Loucy (cell line): ENCODE data around the gene ALK.

Experiments
- EZH2phosphoT487 ChIP-seq: fragments of 200-600 bp; IDR thresholded peaks from 2 replicates; pipeline ENCODE4 v1.6.1; 2018; ENCODE audit warnings: antibody characterized with exemption, mild to moderate bottlenecking, moderate library complexity, borderline replicate concordance
- TF ChIP-seq, protein P1 (sequence below): fragments of 200-600 bp; sonication (generic); conservative IDR thresholded peaks from 2 replicates; pipeline ENCODE4 v1.5.1; 2014; ENCODE audit warnings: mild to moderate bottlenecking, antibody characterized with exemption, low read length

DNA sequence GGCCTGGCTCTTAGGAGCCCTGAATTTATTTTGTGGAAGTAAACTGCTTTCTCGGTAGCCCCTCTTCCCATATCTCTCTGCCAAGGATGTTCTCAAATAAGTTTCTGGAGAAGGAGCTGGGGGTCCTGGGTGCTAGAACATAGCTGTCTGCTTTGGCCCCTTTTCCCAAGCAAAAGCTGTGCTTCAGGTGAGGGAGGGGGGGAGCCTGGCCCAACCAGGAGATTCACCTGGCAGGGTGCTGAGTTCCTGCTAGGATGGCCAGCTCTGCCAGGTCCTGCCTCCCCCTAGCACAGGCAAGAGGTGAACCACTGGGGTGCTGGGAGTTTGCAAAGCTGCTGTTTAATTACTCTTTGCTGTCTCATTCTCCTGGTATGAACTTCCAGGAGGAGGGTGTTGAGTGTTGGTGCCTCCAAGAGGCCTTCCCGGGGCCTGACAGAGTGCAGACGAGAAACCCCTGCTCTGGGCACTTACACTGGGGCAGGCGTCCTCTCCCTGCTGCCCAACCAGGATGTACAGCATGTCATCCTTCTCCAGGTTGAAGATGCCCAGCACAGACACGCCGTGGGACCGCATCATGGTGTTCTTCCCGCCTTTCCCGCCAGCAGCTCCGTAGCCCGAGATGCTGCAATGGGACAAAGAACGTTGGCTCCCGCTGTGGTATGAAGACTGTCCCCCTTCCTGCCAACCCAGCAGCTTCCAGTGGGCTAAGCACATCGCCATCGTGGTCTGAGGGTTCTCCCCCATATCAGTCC lies 682.0 kb downstream of the ALK start:
- TF ChIP-seq, protein P1, sequence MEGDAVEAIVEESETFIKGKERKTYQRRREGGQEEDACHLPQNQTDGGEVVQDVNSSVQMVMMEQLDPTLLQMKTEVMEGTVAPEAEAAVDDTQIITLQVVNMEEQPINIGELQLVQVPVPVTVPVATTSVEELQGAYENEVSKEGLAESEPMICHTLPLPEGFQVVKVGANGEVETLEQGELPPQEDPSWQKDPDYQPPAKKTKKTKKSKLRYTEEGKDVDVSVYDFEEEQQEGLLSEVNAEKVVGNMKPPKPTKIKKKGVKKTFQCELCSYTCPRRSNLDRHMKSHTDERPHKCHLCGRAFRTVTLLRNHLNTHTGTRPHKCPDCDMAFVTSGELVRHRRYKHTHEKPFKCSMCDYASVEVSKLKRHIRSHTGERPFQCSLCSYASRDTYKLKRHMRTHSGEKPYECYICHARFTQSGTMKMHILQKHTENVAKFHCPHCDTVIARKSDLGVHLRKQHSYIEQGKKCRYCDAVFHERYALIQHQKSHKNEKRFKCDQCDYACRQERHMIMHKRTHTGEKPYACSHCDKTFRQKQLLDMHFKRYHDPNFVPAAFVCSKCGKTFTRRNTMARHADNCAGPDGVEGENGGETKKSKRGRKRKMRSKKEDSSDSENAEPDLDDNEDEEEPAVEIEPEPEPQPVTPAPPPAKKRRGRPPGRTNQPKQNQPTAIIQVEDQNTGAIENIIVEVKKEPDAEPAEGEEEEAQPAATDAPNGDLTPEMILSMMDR: no peak
- TF ChIP-seq EZH2phosphoT487: no peak
